Cardiac fibroblast (primary cell): ENCODE data around the gene ECT2.

Source experiments
- DNase-seq, 2 donors: peaks; one replicate each; pipeline versions ENCODE4 v3.0.0 to v3.0.0-alpha.2; 2010; ENCODE audit warnings: low read depth in 2 of 2
- H3K4me3 ChIP-seq, 2 donors: replicated peaks in 1 of 2; 1 replicate in 1 of 2; 2 replicates in 1 of 2; pipeline ENCODE4 v1.5.1; 2011; ENCODE audit warnings: low read depth in 2 of 2, low read length in 2 of 2, mild to moderate bottlenecking in 2 of 2, moderate library complexity in 1 of 2
- CTCF ChIP-seq: IDR thresholded peaks from one replicate; pipeline ENCODE4 v1.5.1; 2011; ENCODE audit warnings: low read depth, mild to moderate bottlenecking, low read length, inconsistent platforms

The ECT2 gene

GRCh38 chr3:172766241-172766640, 15.7 kb downstream of the ECT2 start:
- H3K4me3 ChIP-seq: no peak overlapping the region
- DNase-seq: no peak
- no peak for TF ChIP-seq CTCF

- no peak for TF ChIP-seq CTCF
- no peak overlapping the region for H3K4me3 ChIP-seq
Observed at GRCh38 chr3:172766718-172767405, 16.3 kb downstream of the ECT2 start.

GRCh38 chr3:172770382-172770781, 19.9 kb downstream of the ECT2 start:
- no peak for TF ChIP-seq CTCF
- H3K4me3 ChIP-seq: no peak overlapping the region
- DNase-seq: no peak

More at GRCh38 chr3:172766718-172767405, 16.3 kb downstream of the ECT2 start:
- no peak for DNase-seq

- no peak overlapping the region for H3K4me3 ChIP-seq
- no peak for TF ChIP-seq CTCF
- no peak for DNase-seq
Observed at GRCh38 chr3:172771672-172772071, 21.1 kb downstream of the ECT2 start.

- no peak overlapping the region for H3K4me3 ChIP-seq
- peak in 1 of 2 donors; percentile 21 for DNase-seq
- TF ChIP-seq CTCF: no peak
Observed at GRCh38 chr3:172776049-172776717, 25.7 kb downstream of the ECT2 start.

- no peak for TF ChIP-seq CTCF
- no peak for DNase-seq
- no peak overlapping the region for H3K4me3 ChIP-seq
Observed at GRCh38 chr3:172777901-172778300, 27.4 kb downstream of the ECT2 start.
